Astrocyte of the spinal cord (primary cell): ENCODE measurements around the gene MAGI1.

Source experiments
- DNase-seq: peaks from one replicate; pipeline ENCODE4 v3.0.0; 2011; ENCODE audit warnings: low read depth, low spot score
- H3K4me3 ChIP-seq: 2 replicates; pipeline ENCODE4 v1.5.1; 2011; ENCODE audit warnings: low read depth, mild to moderate bottlenecking, low read length, moderate library complexity
- CTCF ChIP-seq: IDR thresholded peaks from 2 replicates; pipeline ENCODE4 v1.5.1; 2012; ENCODE audit warnings: low read depth, mild to moderate bottlenecking, low read length, inconsistent platforms
- in situ Hi-C: cut with HindIII; loops from 2 replicates; pipeline ENCODE4 v1.10.0; 2017; ENCODE audit warnings: low sequenced_read_pairs

MAGI1 gene

GRCh38 chr3:65788461-65788860 lies 250.3 kb downstream of the MAGI1 start:
- no peak for TF ChIP-seq CTCF
- in situ Hi-C loops: no loop called here
- DNase-seq: no peak
- no peak overlapping the region for H3K4me3 ChIP-seq

DNA sequence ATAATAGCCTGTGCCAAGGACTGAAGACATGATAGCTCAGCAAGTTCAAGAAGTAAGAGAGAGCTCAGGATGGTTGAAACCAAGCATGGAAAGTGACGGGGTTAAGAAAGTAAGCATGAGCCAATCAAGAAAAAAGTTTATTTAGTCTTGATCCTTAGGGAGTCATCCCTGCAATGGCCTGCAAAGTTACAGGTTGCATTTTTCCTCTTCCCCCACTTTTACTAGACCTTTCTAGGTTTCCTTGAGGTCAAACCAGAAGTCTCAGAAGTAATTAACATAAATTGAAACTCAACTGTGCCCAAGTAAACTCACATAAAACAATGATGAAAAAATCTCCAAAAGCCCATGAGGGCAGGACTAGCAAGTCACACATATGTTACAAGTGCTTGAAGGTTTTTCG lies 250.9 kb downstream of the MAGI1 start:
- in situ Hi-C loops: no loop called here
- H3K4me3 ChIP-seq: no peak overlapping the region
- no peak for DNase-seq
- TF ChIP-seq CTCF: no peak

- TF ChIP-seq CTCF: no peak
- no peak for DNase-seq
- in situ Hi-C loops: no loop called here
- no peak overlapping the region for H3K4me3 ChIP-seq
Observed at GRCh38 chr3:65787340-65787739, 251.4 kb downstream of the MAGI1 start.

DNA sequence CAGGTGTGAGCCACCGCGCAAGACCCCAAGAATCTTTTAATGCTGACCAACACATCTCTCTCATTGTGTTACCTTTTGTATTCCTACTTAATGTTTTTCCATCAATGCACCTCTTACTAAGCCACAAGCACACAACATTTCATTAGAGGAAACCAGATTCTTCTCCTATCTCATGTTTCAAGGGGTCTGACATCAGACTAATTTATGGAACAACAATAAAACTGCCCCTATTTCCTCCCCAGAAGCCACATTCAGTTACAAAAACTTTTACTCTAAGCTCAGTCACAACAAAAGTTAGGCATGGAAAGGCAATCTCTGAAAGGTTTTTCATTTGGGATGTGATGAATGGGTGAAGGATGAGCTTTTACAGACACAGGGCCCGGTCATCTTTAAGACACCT lies 251.8 kb downstream of the MAGI1 start:
- in situ Hi-C loops: no loop called here
- no peak for TF ChIP-seq CTCF
- no peak for DNase-seq
- H3K4me3 ChIP-seq: no peak overlapping the region

DNA sequence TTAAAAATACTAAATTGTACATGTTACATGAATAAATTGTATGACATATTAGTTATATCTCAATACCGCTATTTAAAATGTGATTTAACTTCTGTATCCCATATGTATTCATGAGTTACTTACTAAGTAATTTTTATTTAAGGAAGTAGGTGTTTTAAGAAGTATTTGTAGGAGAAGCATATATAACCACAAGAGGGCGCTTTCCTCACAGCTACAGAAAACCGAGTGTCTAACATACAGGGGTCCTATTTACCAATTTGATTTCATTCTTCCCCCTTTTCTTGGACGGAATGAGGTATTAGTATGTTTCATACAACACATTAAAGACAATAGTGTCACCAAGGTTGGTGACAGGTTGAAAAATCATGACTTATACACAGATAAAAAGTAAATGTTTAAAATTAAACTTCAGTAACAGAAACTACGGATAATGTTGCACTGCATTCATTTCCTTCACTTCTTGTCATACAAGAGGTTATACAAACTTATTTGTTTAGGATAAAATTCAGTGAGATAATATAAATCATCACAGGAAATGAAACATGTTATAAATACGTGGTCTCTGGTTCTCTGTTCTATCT lies 253.6 kb downstream of the MAGI1 start:
- peak; percentile 80 for DNase-seq

DNA sequence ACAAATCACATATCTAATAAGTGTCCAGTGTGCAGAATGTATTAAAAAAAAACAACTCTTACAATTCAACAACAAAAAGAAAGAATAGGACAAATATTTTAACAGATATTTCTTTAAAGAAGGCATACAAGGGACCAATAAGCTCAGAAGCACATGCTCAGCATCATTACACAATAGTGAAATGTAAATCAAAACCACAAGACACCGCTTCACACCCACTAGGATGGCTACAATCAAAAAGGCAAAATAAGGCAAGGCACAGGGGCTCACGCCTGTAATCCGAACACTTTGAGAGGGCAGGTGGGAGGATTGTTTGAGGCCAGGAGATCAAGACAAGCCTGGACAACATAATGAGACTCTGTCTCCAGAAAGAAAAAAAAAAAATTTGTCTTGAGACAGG lies 255.6 kb downstream of the MAGI1 start:
- no peak for DNase-seq
- no peak for TF ChIP-seq CTCF
- in situ Hi-C loops: no loop called here

More for the DNA sequence above, 253.6 kb downstream of the MAGI1 start:
- no peak overlapping the region for H3K4me3 ChIP-seq
- in situ Hi-C loops: no loop called here
- peak; percentile 56 for TF ChIP-seq CTCF

GRCh38 chr3:65781594-65781993 lies 257.1 kb downstream of the MAGI1 start:
- no peak for DNase-seq
- TF ChIP-seq CTCF: no peak
- H3K4me3 ChIP-seq: no peak overlapping the region
- in situ Hi-C loops: no loop called here

More for the DNA sequence above, 255.6 kb downstream of the MAGI1 start:
- no peak overlapping the region for H3K4me3 ChIP-seq
